Caco-2 (cell line): ENCODE results near the gene ZNF326. TPM values are rescaled to one million over a fixed set of nuclear protein-coding genes. Genes with fewer than 3 reads are reported as not detected.

Experiments used
- BruUV-seq: library from RNA; stranded (reverse); fragments of 400-500 nt; replicated peaks from 2 replicates; lab custom pipeline; 2021; lab: Mats Ljungman, UMichigan
- CTCF ChIA-PET: fragments of 300-600 bp; sonication (Branson Sonifier 250); formaldehyde crosslinking; loops from one replicate; lab custom pipeline; 2022; ENCODE audit warnings: antibody characterized with exemption; lab: Charles Lee
- POLR2A ChIA-PET: fragments of 300-600 bp; sonication (Branson Sonifier 250); formaldehyde crosslinking; loops from one replicate; lab custom pipeline; 2022; ENCODE audit warnings: antibody characterized with exemption; lab: Charles Lee
- DNase-seq, 2 experiments: peaks; one replicate each; pipeline versions ENCODE4 v3.0.0 to v3.0.0-alpha.2; 2020 to 2022
- H3K27me3 ChIP-seq: replicated peaks from 2 replicates; pipeline ENCODE4 v1.6.0; 2011; ENCODE audit warnings: low read length; ENCODE audit not compliant: control insufficient read depth, insufficient read depth
- H3K36me3 ChIP-seq: 2 replicates; pipeline ENCODE4 v1.5.1; 2011; ENCODE audit warnings: low read length; ENCODE audit not compliant: control insufficient read depth, insufficient read depth
- H3K4me1 ChIP-seq: fragments of 250-450 bp; sonication (Bioruptor Pico); 2 replicates; pipeline ENCODE4 v1.5.1; 2020; ENCODE audit warnings: mild to moderate bottlenecking
- H3K4me3 ChIP-seq: 2 replicates; pipeline ENCODE4 v1.5.1; 2011; ENCODE audit warnings: low read depth, mild to moderate bottlenecking, control low read depth, low read length
- H3K9me3 ChIP-seq: fragments of 250-450 bp; sonication (Bioruptor Pico); 2 replicates; pipeline ENCODE4 v1.5.1; 2020; ENCODE audit warnings: mild to moderate bottlenecking, moderate library complexity
- H3K27ac Mint-ChIP-seq: one replicate; pipeline ENCODE4 v1.8.0; 2022; ENCODE audit warnings: mixed read lengths; ENCODE audit not compliant: unreplicated experiment
- H3K27me3 Mint-ChIP-seq: one replicate; pipeline ENCODE4 v1.8.0; 2022; ENCODE audit warnings: mixed read lengths; ENCODE audit not compliant: insufficient read depth, unreplicated experiment
- H3K36me3 Mint-ChIP-seq: one replicate; pipeline ENCODE4 v1.8.0; 2022; ENCODE audit warnings: mild to moderate bottlenecking, mixed read lengths; ENCODE audit not compliant: insufficient read depth, unreplicated experiment
- H3K4me1 Mint-ChIP-seq: one replicate; pipeline ENCODE4 v1.8.0; 2022; ENCODE audit warnings: low read depth, mixed read lengths; ENCODE audit not compliant: unreplicated experiment
- H3K4me3 Mint-ChIP-seq: one replicate; pipeline ENCODE4 v1.8.0; 2022; ENCODE audit warnings: mild to moderate bottlenecking, moderate library complexity, mixed read lengths; ENCODE audit not compliant: unreplicated experiment
- H3K9me3 Mint-ChIP-seq: one replicate; pipeline ENCODE4 v1.8.0; 2022; ENCODE audit warnings: mixed read lengths; ENCODE audit not compliant: unreplicated experiment
- CTCF ChIP-seq, 2 experiments: fragments of 200-600 bp in 1 of 2; IDR thresholded peaks; 1 replicate in 1 of 2; 2 replicates in 1 of 2; pipeline versions ENCODE4 v1.5.1 to v1.8.0; 2011 to 2022; ENCODE audit warnings: antibody characterized with exemption in 1 of 2, control low read depth in 1 of 2, inconsistent platforms in 1 of 2, low read depth in 1 of 2, low read length in 1 of 2, mild to moderate bottlenecking in 1 of 2, moderate library complexity in 1 of 2; ENCODE audit not compliant: insufficient read depth in 1 of 2, severe bottlenecking in 1 of 2, unreplicated experiment in 1 of 2
- intact Hi-C: fragments of 100-400 bp; cut with micrococcal nuclease; formaldehyde crosslinking; loops from one replicate; pipeline ENCODE4 v1.10.0; 2022; ENCODE audit not compliant: unreplicated experiment
- total RNA-seq: library from RNA; stranded (reverse); gene quantifications from 2 replicates; pipeline ENCODE4 v1.2.3, GENCODE V29; 2022

The ZNF326 gene
- total RNA-seq, 1 experiment from 2014 or later = 31.7 TPM

GRCh38 chr1:89966656-89967055, 28.3 kb upstream of the ZNF326 start:
- no peaks in the 10 kb centered on the region for H3K4me1 ChIP-seq
- Mint-ChIP-seq H3K27ac (no peak overlapping the region), H3K4me3 (no peak overlapping the region), H3K36me3 (no peaks in the 10 kb centered on the region), H3K27me3 (no peaks in the 10 kb centered on the region), H3K4me1 (no peaks in the 10 kb centered on the region), H3K9me3 (no peaks in the 10 kb centered on the region)
- no TSS peak for BruUV-seq
- ChIA-PET CTCF (no interaction called here), POLR2A (no interaction called here)
- no peaks in the 10 kb centered on the region for H3K9me3 ChIP-seq
- intact Hi-C loops = no loop called here
- H3K27me3 ChIP-seq = no peaks in the 10 kb centered on the region
- TF ChIP-seq CTCF (IDR thresholded peaks at IDR 0.05; ENCODE audit: insufficient read depth in 1 of 2, low read depth in 1 of 2, low read length in 1 of 2, severe bottlenecking in 1 of 2, unreplicated experiment in 1 of 2) = no peak
- H3K36me3 ChIP-seq = no peaks in the 10 kb centered on the region
- no peak for DNase-seq
- no peak overlapping the region for H3K4me3 ChIP-seq

GRCh38 chr1:89971600-89971999, 23.3 kb upstream of the ZNF326 start:
- DNase-seq = no peak
- Mint-ChIP-seq H3K9me3 (no peaks in the 10 kb centered on the region), H3K27me3 (no peaks in the 10 kb centered on the region), H3K4me1 (no peaks in the 10 kb centered on the region), H3K27ac (no peak overlapping the region), H3K36me3 (no peaks in the 10 kb centered on the region), H3K4me3 (no peak overlapping the region)
- no TSS peak for BruUV-seq
- Histone ChIP-seq H3K9me3 (no peaks in the 10 kb centered on the region), H3K27me3 (no peaks in the 10 kb centered on the region), H3K36me3 (no peaks in the 10 kb centered on the region), H3K4me1 (no peaks in the 10 kb centered on the region), H3K4me3 (no peak overlapping the region)
- intact Hi-C loops = no loop called here
- no peak for TF ChIP-seq CTCF (IDR thresholded peaks at IDR 0.05; ENCODE audit: insufficient read depth in 1 of 2, low read depth in 1 of 2, low read length in 1 of 2, severe bottlenecking in 1 of 2, unreplicated experiment in 1 of 2)
- CTCF ChIA-PET = no interaction called here
- POLR2A ChIA-PET = no interaction called here

GRCh38 chr1:89972024-89972423, 22.9 kb upstream of the ZNF326 start:
- no peak for TF ChIP-seq CTCF (IDR thresholded peaks at IDR 0.05; ENCODE audit: insufficient read depth in 1 of 2, low read depth in 1 of 2, low read length in 1 of 2, severe bottlenecking in 1 of 2, unreplicated experiment in 1 of 2)
- H3K4me1 Mint-ChIP-seq = no peaks in the 10 kb centered on the region
- H3K9me3 ChIP-seq = no peaks in the 10 kb centered on the region
- H3K27ac Mint-ChIP-seq = no peak overlapping the region
- POLR2A ChIA-PET = no interaction called here
- no peaks in the 10 kb centered on the region for H3K9me3 Mint-ChIP-seq
- intact Hi-C loops = no loop called here
- no peak overlapping the region for H3K4me3 Mint-ChIP-seq
- no peaks in the 10 kb centered on the region for H3K27me3 Mint-ChIP-seq
- H3K36me3 Mint-ChIP-seq = no peaks in the 10 kb centered on the region
- H3K27me3 ChIP-seq = no peaks in the 10 kb centered on the region
- DNase-seq = no peak
- CTCF ChIA-PET = no interaction called here
- no peaks in the 10 kb centered on the region for H3K36me3 ChIP-seq
- no peak overlapping the region for H3K4me3 ChIP-seq
- no peaks in the 10 kb centered on the region for H3K4me1 ChIP-seq
- no TSS peak for BruUV-seq
